Esophagus muscularis mucosa (tissue), 4 donors: ENCODE measurements around the gene COL26A1. TPM values are rescaled to one million over a fixed set of nuclear protein-coding genes. Genes with fewer than 3 reads are reported as not detected.

Source experiments
- DNase-seq: peaks from one replicate; pipeline ENCODE4 v3.0.0-alpha.2; 2017; ENCODE audit errors: extremely low spot score
- H3K27ac ChIP-seq, 4 donors: fragments of 200-600 bp; sonication (generic); replicated peaks in 1 of 4; 1 replicate in 3 of 4; 2 replicates in 1 of 4; pipeline ENCODE4 v1.5.1; 2016 to 2019; ENCODE audit warnings: mild to moderate bottlenecking in 1 of 4
- H3K27me3 ChIP-seq, 4 donors: fragments of 200-600 bp; sonication (generic); one replicate each; pipeline versions ENCODE4 v1.5.1 to v1.6.0; 2016 to 2019
- H3K36me3 ChIP-seq, 4 donors: fragments of 200-600 bp; sonication (generic); one replicate each; pipeline ENCODE4 v1.5.1; 2016 to 2019
- H3K4me1 ChIP-seq, 4 donors: fragments of 200-600 bp; sonication (generic); one replicate each; pipeline ENCODE4 v1.5.1; 2016 to 2019
- H3K4me3 ChIP-seq, 4 donors: fragments of 200-600 bp; sonication (generic); 1 replicate in 2 of 4; 2 replicates in 2 of 4; pipeline ENCODE4 v1.5.1; 2016 to 2019; ENCODE audit warnings: mild to moderate bottlenecking in 4 of 4, moderate library complexity in 1 of 4
- H3K9me3 ChIP-seq, 4 donors: fragments of 200-600 bp; sonication (generic); 1 replicate in 3 of 4; 2 replicates in 1 of 4; pipeline ENCODE4 v1.5.1; 2016 to 2019
- EP300 ChIP-seq: sonication (generic); formaldehyde crosslinking; IDR thresholded peaks from one replicate; pipeline ENCODE4 v1.6.1; 2017; ENCODE audit warnings: antibody characterized with exemption
- POLR2A ChIP-seq: fragments of 450-650 bp; IDR thresholded peaks from one replicate; pipeline ENCODE4 v1.6.1; 2017; ENCODE audit warnings: antibody characterized with exemption, moderate library complexity, mild to moderate bottlenecking, low read depth
- POLR2AphosphoS5 ChIP-seq, 2 donors: sonication (generic); formaldehyde crosslinking; IDR thresholded peaks; one replicate each; pipeline ENCODE4 v1.6.1; 2017; ENCODE audit warnings: antibody characterized with exemption in 2 of 2
- WGBS: methylation state at CpG from one replicate; pipeline ENCODE4 v1.1.5; 2018; 5-methylcytosine and 5-hydroxymethylcytosine counted together
- intact Hi-C: fragments of 100-400 bp; cut with DNase I; formaldehyde crosslinking; loops from one replicate; pipeline ENCODE4 v1.15.1; 2023
- total RNA-seq, 4 donors: library from RNA; depleted of rRNA; stranded (reverse); fragments of >200 nt; gene quantifications; one replicate each; pipeline versions ENCODE4 v1.1.0 to v1.2.1, GENCODE V29; 2016
- TF ChIP-seq, protein P1 (sequence below), 3 experiments: fragments of 200-600 bp in 2 of 3; fragments of 450-650 bp in 1 of 3; sonication (generic) in 2 of 3; IDR thresholded peaks; one replicate each; pipeline ENCODE4 v1.5.1; 2017 to 2019; ENCODE audit warnings: antibody characterized with exemption in 3 of 3, mild to moderate bottlenecking in 2 of 3, moderate library complexity in 1 of 3

The COL26A1 gene
- total RNA-seq, 4 donors from 2014 or later: not detected

DNA sequence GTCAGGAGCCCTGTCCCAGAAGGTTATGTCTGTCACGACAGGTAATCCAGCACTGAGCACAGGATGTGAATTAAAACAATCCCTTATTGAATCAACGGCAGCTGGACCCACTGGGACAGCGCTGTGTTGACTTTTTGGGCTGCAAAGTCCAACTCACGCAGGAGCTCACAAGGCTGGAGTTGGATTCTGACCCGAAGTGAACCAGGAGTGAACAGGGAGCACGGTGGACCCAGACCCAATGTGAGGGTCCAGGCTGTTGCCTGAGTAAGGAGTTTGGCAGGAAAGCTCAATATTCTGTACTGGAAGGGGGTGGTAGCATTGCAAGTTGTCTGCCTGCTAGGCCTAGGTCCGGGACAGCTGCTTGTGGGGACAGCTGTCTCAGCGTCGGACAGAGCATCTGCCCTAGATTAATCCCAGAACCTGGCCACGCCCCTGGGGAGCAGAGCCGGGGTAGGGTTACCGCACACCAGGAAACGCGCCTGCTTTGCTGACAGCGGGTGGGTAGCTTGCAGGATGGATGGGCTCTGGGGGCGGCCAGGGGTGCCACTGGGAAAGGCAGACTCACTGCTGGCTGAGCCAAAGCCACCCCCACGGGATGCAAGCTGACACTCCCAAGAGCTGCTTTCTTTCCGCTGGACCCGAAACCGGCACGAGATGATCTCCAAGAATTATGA, 24.0 kb downstream of the COL26A1 start:
- Histone ChIP-seq H3K27me3 (peaks cover 0 to 54% (median 0%) of the 10 kb centered on the region in 4 donors), H3K4me1 (no peaks in the 10 kb centered on the region), H3K27ac (no peak overlapping the region), H3K9me3 (no peaks in the 10 kb centered on the region), H3K4me3 (no peak overlapping the region), H3K36me3 (no peaks in the 10 kb centered on the region)
- WGBS: 26% methylated on average over 19 of the region's 21 CpGs
- intact Hi-C loops: no loop called here
- TF ChIP-seq POLR2AphosphoS5 (IDR thresholded peaks at IDR 0.05): no peak
- TF ChIP-seq, protein P1, sequence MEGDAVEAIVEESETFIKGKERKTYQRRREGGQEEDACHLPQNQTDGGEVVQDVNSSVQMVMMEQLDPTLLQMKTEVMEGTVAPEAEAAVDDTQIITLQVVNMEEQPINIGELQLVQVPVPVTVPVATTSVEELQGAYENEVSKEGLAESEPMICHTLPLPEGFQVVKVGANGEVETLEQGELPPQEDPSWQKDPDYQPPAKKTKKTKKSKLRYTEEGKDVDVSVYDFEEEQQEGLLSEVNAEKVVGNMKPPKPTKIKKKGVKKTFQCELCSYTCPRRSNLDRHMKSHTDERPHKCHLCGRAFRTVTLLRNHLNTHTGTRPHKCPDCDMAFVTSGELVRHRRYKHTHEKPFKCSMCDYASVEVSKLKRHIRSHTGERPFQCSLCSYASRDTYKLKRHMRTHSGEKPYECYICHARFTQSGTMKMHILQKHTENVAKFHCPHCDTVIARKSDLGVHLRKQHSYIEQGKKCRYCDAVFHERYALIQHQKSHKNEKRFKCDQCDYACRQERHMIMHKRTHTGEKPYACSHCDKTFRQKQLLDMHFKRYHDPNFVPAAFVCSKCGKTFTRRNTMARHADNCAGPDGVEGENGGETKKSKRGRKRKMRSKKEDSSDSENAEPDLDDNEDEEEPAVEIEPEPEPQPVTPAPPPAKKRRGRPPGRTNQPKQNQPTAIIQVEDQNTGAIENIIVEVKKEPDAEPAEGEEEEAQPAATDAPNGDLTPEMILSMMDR (IDR thresholded peaks at IDR 0.05): no peak
- TF ChIP-seq POLR2A: no peak
- no peak for TF ChIP-seq EP300
- no peak for DNase-seq

- intact Hi-C loops: no loop called here
- no peak for TF ChIP-seq POLR2AphosphoS5 (IDR thresholded peaks at IDR 0.05)
- no peak for TF ChIP-seq POLR2A
- TF ChIP-seq, protein P1 (IDR thresholded peaks at IDR 0.05): no peak
- TF ChIP-seq EP300: no peak
Measured at GRCh38 chr7:101390901-101391301, 28.2 kb downstream of the COL26A1 start.

GRCh38 chr7:101391991-101392390, 29.3 kb downstream of the COL26A1 start:
- peaks cover 0 to 80% (median 0%) of the 10 kb centered on the region in 4 donors for H3K27me3 ChIP-seq
- TF ChIP-seq POLR2AphosphoS5 (IDR thresholded peaks at IDR 0.05) (no peak), EP300 (no peak), POLR2A (no peak)
- TF ChIP-seq, protein P1 (IDR thresholded peaks at IDR 0.05): no peak

More at GRCh38 chr7:101390901-101391301, 28.2 kb downstream of the COL26A1 start:
- Histone ChIP-seq H3K27me3 (peaks cover 0 to 79% (median 0%) of the 10 kb centered on the region in 4 donors), H3K36me3 (no peaks in the 10 kb centered on the region), H3K9me3 (no peaks in the 10 kb centered on the region), H3K27ac (no peak overlapping the region), H3K4me1 (no peaks in the 10 kb centered on the region), H3K4me3 (no peak overlapping the region)
- 41% methylated on average over 7 of the region's 7 CpGs for WGBS
- no peak for DNase-seq

GRCh38 chr7:101393865-101394264, 31.2 kb downstream of the COL26A1 start:
- H3K4me3 ChIP-seq: no peak overlapping the region
- TF ChIP-seq POLR2AphosphoS5 (IDR thresholded peaks at IDR 0.05) (no peak), POLR2A (no peak), EP300 (no peak)
- TF ChIP-seq, protein P1 (IDR thresholded peaks at IDR 0.05): no peak
- no peaks in the 10 kb centered on the region for H3K9me3 ChIP-seq
- no peaks in the 10 kb centered on the region for H3K36me3 ChIP-seq
- peaks cover 0 to 84% (median 2%) of the 10 kb centered on the region in 4 donors for H3K27me3 ChIP-seq
- no peak overlapping the region for H3K27ac ChIP-seq
- DNase-seq: no peak
- intact Hi-C loops: no loop called here
- no peaks in the 10 kb centered on the region for H3K4me1 ChIP-seq
- 90% methylated on average over 3 of the region's 3 CpGs for WGBS

More at GRCh38 chr7:101391991-101392390, 29.3 kb downstream of the COL26A1 start:
- 87% methylated on average over 6 of the region's 6 CpGs for WGBS
- no peaks in the 10 kb centered on the region for H3K4me1 ChIP-seq
- no peaks in the 10 kb centered on the region for H3K9me3 ChIP-seq
- H3K27ac ChIP-seq: no peak overlapping the region
- DNase-seq: no peak
- no peak overlapping the region for H3K4me3 ChIP-seq
- intact Hi-C loops: no loop called here
- H3K36me3 ChIP-seq: no peaks in the 10 kb centered on the region
